22Rv1 (cell line): Measurements from ENCODE around the gene ZBTB20.

ENCODE experiments used
- ZFX ChIP-seq: fragments of 450-650 bp; IDR thresholded peaks from 2 replicates; pipeline ENCODE4 v1.6.1; 2017; ENCODE audit warnings: antibody characterized with exemption, borderline replicate concordance
- TF ChIP-seq, protein P1 (sequence below): fragments of 450-650 bp; IDR thresholded peaks from 2 replicates; pipeline ENCODE4 v1.5.1; 2017; ENCODE audit warnings: mild to moderate bottlenecking

DNA sequence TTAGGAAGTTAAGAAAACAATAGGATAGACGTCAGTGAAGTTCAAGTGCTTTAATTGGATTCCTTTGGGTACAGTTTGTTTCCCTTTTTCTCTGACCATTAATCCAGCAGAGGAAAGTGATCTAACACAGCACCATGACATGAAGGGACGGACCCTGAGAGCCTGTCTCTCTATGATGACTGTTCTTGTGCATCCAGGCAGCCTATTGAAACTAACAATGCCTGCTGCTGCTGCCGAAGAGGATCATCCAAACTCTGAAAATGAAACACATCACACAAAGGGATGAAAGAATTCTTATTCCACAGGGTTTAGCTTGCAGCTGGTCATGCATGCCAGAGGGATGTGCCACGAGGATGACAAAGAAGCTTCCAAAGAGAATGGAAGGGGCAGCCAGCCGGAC, 75.5 kb downstream of the ZBTB20 start:
- TF ChIP-seq, protein P1, sequence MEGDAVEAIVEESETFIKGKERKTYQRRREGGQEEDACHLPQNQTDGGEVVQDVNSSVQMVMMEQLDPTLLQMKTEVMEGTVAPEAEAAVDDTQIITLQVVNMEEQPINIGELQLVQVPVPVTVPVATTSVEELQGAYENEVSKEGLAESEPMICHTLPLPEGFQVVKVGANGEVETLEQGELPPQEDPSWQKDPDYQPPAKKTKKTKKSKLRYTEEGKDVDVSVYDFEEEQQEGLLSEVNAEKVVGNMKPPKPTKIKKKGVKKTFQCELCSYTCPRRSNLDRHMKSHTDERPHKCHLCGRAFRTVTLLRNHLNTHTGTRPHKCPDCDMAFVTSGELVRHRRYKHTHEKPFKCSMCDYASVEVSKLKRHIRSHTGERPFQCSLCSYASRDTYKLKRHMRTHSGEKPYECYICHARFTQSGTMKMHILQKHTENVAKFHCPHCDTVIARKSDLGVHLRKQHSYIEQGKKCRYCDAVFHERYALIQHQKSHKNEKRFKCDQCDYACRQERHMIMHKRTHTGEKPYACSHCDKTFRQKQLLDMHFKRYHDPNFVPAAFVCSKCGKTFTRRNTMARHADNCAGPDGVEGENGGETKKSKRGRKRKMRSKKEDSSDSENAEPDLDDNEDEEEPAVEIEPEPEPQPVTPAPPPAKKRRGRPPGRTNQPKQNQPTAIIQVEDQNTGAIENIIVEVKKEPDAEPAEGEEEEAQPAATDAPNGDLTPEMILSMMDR, result no peak
- TF ChIP-seq ZFX, result no peak
